ENCODE data around the gene GDF15.
"Not testable (repeated sequence)": the region's sequence is repeated elsewhere in the genome, so short reads cannot be mapped to it uniquely, and the experiment has no call there.

GDF15 gene

DNA sequence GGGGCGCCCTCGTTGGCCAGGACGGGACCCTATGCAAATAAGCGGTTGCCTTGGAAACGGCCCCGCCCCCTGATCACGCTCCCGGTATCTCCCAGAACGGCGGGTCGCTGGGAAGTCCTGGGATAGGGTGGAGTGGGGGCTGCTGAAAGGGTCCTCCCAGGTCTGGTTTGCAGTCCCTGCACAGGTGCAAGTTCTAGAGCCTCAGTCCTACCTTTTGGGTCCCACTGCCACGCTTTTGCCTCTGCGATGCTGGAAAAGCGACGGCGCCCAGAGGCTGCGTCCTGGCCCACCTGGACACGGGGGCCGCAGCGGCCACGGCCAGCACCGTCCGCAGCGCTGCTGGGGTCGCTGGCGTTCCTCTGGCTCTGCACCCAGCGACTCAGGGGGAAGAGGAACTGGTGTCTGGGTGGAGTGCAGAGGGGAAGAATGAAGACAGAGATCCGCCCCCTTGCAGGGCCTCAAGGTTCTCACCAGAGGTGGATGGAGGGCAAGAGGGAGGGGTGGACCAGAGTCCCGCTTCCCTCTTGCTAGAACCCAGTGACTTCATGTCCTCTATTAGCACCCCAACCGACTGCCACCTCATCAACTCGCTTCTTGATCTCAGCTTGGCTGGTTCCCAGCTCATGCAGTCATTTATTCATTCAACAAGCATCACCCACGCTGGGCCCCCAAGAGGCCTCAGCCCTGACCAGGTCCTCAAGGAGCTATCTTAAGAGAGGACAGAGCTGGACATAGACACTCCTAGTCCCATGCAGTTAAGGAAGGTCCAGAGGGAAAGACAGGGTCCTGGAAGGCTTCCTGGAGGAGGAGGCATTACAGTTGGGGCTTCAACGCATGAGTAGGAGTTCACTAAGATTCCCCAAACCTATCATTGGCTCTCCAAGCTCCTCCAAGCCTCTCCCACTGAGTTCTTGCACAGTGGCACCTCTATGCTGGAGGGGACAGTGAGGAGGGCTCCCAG lies 11.6 kb downstream of the GDF15 start, which contains the start of gene LRRC25:
Gene LRRC25, minus strand, starts transcription at position 381 of the 961 bp plus-strand sequence. CDS start 659 bp downstream, outside the sequence.
- H3K27ac ChIP-seq: peak within 1 kb of the TSS; percentile 43; the same call in 1 of the 2 replicates

DNA sequence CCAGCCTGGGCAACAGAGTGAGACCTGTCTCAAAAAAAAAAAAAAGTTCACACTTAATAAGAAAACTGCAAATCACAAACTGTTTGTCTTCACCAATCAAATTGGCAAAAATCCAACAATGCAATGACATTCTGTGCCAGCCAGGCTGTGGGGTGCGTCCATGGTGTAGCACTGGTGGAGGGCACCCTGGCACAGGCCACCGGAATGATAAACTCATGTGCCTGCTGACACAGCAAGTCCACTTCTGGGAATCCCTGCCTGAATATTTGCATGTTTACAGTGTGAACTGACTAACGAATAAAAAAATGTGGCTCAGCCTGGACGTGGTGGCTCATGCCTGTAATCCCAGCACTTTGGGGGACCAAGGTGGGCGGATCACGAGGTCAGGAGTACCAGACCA lies 13.1 kb downstream of the GDF15 start:
- peak overlapping the region; percentile 43 for H3K27ac ChIP-seq
- TF ChIP-seq ZFX (IDR thresholded peaks at IDR 0.05): no peak

More for the DNA sequence above, 11.6 kb downstream of the GDF15 start, which contains the start of gene LRRC25:
- TF ChIP-seq, protein P1, sequence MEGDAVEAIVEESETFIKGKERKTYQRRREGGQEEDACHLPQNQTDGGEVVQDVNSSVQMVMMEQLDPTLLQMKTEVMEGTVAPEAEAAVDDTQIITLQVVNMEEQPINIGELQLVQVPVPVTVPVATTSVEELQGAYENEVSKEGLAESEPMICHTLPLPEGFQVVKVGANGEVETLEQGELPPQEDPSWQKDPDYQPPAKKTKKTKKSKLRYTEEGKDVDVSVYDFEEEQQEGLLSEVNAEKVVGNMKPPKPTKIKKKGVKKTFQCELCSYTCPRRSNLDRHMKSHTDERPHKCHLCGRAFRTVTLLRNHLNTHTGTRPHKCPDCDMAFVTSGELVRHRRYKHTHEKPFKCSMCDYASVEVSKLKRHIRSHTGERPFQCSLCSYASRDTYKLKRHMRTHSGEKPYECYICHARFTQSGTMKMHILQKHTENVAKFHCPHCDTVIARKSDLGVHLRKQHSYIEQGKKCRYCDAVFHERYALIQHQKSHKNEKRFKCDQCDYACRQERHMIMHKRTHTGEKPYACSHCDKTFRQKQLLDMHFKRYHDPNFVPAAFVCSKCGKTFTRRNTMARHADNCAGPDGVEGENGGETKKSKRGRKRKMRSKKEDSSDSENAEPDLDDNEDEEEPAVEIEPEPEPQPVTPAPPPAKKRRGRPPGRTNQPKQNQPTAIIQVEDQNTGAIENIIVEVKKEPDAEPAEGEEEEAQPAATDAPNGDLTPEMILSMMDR (conservative IDR thresholded peaks at IDR 0.05): no peak
- TF ChIP-seq ZFX (IDR thresholded peaks at IDR 0.05): no peak

DNA sequence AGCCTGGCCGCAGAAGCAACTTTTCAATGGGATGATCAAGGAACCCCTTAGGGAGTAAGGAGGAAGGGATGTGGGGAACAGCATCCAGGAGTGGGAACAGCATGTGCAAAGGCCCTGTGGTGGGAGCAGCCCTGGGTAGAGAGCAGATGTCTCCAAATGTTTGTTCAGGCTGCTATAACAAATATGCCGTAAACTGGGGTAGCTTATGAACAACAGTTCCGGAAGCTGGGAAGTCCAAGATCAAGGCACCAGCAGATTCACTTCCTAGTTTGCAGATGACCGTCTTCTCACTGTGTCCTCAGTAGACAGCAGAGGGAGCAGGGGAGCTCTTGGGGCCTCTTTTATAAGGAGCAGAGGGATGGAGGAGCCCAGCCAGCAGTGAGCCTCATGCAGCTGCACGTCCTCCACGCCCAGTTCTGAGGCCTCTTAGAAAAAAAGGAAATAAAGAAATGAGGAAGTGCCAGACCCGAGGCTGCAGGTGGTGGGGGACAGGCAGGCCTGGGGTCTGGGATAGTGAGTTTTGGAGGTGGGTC lies 15.7 kb downstream of the GDF15 start:
- TF ChIP-seq ZFX (IDR thresholded peaks at IDR 0.05): no peak
- TF ChIP-seq, protein P1 (conservative IDR thresholded peaks at IDR 0.05): no peak
- H3K27ac ChIP-seq: no peak overlapping the region

DNA sequence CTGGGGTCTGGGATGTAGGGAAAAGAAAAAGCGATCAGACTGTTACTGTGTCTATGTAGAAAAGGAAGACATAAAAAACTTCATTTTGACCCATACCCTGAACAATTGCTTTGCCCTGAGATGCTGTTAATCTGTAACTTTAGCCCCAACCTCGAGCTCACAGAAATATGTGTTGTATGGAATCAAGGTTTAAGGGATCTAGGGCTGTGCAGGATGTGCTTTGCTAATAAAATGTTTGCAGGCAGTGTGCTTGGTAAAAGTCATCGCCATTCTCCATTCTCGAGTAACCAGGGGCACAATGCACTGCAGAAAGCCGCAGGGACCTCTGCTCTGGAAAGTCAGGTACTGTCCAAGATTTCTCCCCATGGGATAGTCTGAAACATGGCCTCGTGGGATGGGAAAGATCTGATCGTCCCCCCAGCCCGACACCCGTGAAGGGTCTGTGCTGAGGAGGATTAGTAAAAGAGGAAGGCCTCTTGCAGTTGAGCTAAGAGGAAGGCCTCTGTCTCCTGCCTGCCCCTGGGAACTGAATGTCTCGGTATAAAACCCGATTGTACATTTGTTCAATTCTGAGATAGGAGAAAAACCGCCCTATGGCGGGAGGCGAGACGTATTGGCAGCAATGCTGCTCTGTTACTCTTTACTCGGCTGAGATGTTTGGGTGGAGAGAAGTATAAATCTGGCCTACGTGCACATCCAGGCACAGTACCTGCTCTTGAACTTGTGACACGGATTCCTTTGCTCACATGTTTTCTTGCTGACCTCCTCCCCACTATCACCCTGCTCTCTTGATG lies 16.7 kb downstream of the GDF15 start:
- not testable (repeated sequence) for H3K27ac ChIP-seq

DNA sequence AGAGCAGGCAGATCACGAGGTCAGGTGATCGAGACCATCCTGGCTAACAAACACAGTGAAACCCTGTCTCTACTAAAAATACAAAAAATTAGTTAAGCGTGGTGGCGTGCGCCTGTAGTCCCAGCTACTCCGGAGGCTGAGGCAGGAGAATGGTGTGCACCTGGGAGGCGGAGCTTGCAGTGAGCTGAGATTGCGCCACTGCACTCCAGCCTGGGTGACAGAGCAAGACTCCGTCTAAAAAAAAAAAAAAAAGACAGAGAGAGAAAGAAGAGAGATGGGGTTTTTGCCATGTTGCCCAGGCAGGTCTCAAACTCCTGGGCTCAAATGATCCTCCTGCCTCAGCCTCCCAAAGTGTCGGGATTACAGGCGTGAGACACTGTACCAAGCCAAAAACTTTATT lies 19.8 kb downstream of the GDF15 start:
- not testable (repeated sequence) for H3K27ac ChIP-seq

DNA sequence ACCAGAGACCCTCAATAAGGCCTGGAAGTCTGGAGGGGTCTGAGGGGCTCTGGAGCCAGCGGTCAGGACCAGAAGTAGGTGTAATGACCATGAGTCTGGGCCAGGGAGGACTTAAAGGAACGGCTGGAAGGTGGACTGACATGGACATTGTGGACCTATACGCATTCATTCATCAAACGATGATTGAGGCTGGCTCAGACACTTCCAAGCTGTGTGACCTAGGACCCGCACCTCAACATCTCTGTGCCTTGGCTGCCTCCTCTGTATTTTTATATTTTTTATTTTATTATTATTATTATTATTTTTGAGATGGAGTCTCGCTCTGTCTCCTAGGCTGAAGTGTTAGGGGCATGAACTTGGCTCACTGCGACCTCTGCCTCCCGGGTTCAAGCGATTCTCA lies 20.8 kb downstream of the GDF15 start:
- TF ChIP-seq, protein P1 (conservative IDR thresholded peaks at IDR 0.05): no peak
- no peak for TF ChIP-seq ZFX (IDR thresholded peaks at IDR 0.05)
- no peak overlapping the region for H3K27ac ChIP-seq

DNA sequence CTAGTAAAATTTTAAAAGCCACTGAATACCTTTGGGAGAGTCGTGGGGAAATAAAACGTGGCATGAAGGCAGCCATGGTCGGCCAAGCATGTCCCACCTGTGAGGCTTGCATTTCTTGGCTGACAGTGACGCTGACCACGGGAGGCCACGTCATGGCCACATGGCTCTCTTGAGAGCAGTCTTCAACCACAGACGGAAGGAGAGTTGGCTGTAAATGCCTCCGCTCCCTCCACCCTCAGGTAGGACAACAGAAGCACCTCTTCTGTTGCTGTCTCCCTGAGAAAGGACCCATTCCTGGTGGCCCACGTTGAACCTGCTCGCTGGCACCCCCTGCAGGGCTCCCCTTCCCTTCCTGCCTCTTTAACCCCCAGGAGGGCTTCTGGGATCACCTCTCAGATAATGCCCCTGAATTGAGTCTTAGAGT lies 22.1 kb downstream of the GDF15 start:
- H3K27ac ChIP-seq: no peak overlapping the region
- TF ChIP-seq, protein P1 (conservative IDR thresholded peaks at IDR 0.05): peak; percentile 62
- no peak for TF ChIP-seq ZFX (IDR thresholded peaks at IDR 0.05)

DNA sequence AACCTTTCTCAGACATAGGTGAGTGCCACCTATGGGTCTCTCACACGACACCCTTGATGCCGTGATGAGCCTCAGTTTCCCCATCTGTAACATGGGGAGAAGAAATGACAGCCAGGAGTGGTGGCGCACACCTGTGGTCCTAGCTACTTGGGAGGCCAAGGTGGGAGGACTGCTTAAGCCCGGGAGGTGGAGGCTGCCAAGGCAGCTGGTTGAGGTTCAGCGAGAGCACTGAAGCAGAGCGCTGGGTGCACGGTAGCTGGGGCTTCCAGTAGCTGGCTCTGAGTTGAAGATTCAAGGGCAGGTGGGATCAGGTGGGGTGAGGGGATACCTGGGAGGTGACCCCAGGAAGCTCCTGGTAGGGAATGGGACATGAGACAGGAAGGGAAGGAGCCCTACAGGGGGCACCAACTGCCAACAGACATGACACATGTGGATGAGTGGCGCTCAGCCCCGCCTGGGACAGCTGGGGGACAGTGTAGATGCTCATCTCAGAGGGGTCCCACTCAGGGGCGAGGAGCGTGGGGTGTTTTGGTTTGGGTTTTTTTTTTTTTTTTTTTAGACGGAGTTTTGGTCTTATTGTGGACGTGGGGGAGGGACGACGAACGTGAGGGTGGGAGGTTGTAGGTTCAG lies 26.8 kb downstream of the GDF15 start:
- TF ChIP-seq, protein P1 (conservative IDR thresholded peaks at IDR 0.05): no peak
- no peak for TF ChIP-seq ZFX (IDR thresholded peaks at IDR 0.05)
- no peak overlapping the region for H3K27ac ChIP-seq
